Head of caudate nucleus (tissue), 42 donors: ENCODE measurements around the gene MGAT4A.
A peak's percentile ranks its signal among the peaks of the same experiment; 100 is the strongest.
"Not testable (repeated sequence)": the region's sequence is repeated elsewhere in the genome, so short reads cannot be mapped to it uniquely, and the experiment has no call there.

ENCODE experiments used
- DNase-seq, 42 donors: peaks; one replicate each; pipeline versions ENCODE4 v3.0.0 to v3.0.0-alpha.2; 2020 to 2021; ENCODE audit warnings: mixed read lengths in 7 of 42
- intact Hi-C: fragments of 100-400 bp; cut with DNase I; formaldehyde crosslinking; loops from one replicate; pipeline ENCODE4 v1.15.0; 2022

The MGAT4A gene

GRCh38 chr2:98685930-98686887 lies 44.7 kb downstream of the MGAT4A start:
- no peak for DNase-seq
- intact Hi-C loops, result no loop called here

DNA sequence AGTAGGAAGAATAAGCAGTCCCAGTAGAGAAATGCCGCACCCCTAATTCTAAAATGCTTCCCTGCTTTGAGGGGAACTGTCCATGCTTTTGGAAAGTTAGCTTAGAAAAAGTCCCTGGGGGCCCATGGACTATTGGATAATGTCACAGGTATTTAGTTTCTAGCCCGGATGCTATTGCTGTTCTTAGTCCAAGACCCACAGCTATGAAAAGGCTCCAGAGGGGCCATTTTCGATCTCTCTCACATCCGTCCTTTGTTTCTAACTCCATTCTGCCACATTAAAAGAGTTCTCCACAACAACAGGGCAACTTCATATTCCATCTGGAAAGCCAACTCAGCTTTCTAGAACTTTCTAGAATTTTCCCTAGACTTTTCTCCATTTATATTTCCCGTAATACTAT lies 47.2 kb downstream of the MGAT4A start:
- DNase-seq, result no peak

GRCh38 chr2:98676742-98677141 lies 54.2 kb downstream of the MGAT4A start:
- intact Hi-C loops, result no loop called here
- no peak for DNase-seq

More for the DNA sequence above, 47.2 kb downstream of the MGAT4A start:
- intact Hi-C loops, result no loop called here

- intact Hi-C loops, result no loop called here
Measured at GRCh38 chr2:98674233-98674964, 56.5 kb downstream of the MGAT4A start.

GRCh38 chr2:98669675-98670074 lies 61.3 kb downstream of the MGAT4A start:
- intact Hi-C loops, result no loop called here
- DNase-seq, result no peak

More at GRCh38 chr2:98674233-98674964, 56.5 kb downstream of the MGAT4A start:
- DNase-seq, result no peak

GRCh38 chr2:98665677-98666076 lies 65.3 kb downstream of the MGAT4A start:
- no peak for DNase-seq
- intact Hi-C loops, result no loop called here

- intact Hi-C loops, result no loop called here
- peak in 1 of 42 donors; percentile 29 for DNase-seq
Measured at GRCh38 chr2:98664323-98664722, 66.6 kb downstream of the MGAT4A start.

DNA sequence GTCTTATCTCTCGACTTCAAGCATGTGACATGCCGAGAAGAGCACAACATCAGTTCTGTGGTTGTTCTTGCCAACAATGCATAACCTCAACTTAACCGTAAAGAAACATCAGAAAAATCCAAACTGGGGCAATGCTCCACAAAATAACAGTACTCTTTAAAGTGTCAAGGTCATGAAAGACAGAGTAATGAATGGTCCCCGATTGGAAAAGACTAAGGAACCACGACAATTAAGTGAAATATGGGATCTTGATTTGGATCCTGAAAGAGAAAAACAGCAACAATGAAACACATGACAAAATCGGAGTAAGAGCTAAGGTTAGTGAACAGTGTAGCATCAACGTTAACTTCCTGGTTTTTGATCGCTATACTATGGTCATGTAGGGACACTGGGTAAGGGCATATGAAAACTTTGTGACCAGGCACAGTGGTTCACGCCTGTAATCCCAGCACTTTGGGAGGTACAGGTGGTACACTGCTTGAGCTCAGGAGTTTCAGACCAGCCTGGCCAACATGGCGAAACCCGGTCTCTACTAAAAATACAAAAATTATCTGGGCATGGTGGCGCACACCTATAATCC lies 67.3 kb downstream of the MGAT4A start:
- intact Hi-C loops, result no loop called here
- no peak for DNase-seq

- not testable (repeated sequence) for DNase-seq
- intact Hi-C loops, result loop anchor here (10.0 kb wide), 1 partner anchor 65 kb away; no protein-coding TSS in a partner anchor
Measured at GRCh38 chr2:98659491-98659840, 71.5 kb downstream of the MGAT4A start.

DNA sequence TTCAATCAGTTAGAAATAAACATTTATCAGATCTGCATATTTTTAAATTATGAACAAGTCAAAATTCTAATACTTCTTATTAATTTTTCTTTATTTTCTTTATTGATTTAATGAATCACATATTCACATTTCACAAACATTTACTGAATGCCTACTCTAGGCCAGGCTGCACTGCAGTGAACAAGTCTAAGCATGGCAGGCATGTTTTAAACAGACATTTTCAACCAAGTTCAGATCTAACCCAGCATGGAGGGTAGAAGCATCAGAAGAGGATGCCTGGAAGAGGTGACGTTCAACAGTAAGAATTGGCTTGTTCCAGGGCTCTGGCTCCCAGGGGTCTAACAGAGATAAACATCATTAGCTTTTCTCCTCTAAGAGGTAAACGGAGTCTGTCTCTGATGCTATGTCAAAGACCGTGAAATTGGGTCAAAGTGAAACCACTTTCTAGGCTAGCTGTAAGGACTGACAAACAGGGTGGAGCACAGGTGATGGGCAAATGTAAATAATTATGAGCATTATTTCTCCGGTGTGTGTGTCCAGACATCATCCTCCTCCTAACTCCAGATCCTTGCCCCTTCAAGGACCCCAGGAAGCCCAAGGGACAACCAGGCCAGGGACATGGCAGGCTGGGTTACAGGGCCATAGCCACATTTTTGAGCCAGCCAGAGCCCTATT lies 72.0 kb downstream of the MGAT4A start:
- no peak for DNase-seq
- intact Hi-C loops, result loop anchor here (10.0 kb wide), 1 partner anchor 66 kb away; no protein-coding TSS in a partner anchor

GRCh38 chr2:98656800-98657199 lies 74.1 kb downstream of the MGAT4A start:
- no peak for DNase-seq
- intact Hi-C loops, result loop anchor here (10.0 kb wide), 1 partner anchor 68 kb away; no protein-coding TSS in a partner anchor

- no peak for DNase-seq
- intact Hi-C loops, result loop anchor here (10.0 kb wide), 1 partner anchor 70 kb away; no protein-coding TSS in a partner anchor
Measured at GRCh38 chr2:98654699-98655495, 76.0 kb downstream of the MGAT4A start.

DNA sequence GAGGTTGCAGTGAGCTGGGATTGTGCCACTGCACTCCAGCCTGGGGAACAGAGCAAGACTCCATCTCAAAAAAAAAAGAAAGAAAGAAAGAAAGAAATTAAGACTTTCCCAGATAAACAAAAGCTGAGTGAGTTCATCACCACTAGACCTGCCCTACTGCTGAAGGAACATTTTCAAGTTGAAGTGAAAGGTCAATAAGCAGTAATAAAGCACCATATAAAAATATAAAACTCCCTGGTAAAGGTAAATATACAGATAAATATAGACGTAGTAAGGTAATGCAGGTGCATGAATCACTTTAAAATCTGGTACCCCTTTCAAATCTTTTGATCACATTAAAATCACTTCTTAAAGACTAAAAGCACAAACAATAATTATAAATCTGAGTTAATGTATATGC lies 79.9 kb downstream of the MGAT4A start:
- no peak for DNase-seq
- intact Hi-C loops, result loop anchor here (10.0 kb wide), 1 partner anchor 74 kb away; no protein-coding TSS in a partner anchor

DNA sequence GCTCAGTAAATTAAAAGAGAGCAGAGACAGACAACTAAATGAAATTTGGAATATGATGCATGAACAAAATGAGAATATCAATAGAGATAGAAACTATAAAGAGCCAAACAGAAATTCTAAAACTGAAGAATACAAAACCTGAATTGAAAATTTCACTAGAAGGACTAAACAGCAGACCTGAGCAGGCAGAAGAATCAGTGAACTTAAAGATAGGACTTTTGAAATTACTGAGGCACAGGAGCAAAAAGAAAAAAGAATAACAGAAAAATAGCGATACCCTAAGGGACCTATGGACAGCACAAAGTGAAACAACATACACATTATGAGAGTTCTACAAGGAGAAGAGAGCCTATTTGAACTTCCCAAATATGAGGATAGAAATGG lies 80.9 kb downstream of the MGAT4A start:
- DNase-seq, result no peak
- intact Hi-C loops, result loop anchor here (2.0 to 10.0 kb wide), 2 partner anchors 75 to 189 kb away; no protein-coding TSS in a partner anchor

DNA sequence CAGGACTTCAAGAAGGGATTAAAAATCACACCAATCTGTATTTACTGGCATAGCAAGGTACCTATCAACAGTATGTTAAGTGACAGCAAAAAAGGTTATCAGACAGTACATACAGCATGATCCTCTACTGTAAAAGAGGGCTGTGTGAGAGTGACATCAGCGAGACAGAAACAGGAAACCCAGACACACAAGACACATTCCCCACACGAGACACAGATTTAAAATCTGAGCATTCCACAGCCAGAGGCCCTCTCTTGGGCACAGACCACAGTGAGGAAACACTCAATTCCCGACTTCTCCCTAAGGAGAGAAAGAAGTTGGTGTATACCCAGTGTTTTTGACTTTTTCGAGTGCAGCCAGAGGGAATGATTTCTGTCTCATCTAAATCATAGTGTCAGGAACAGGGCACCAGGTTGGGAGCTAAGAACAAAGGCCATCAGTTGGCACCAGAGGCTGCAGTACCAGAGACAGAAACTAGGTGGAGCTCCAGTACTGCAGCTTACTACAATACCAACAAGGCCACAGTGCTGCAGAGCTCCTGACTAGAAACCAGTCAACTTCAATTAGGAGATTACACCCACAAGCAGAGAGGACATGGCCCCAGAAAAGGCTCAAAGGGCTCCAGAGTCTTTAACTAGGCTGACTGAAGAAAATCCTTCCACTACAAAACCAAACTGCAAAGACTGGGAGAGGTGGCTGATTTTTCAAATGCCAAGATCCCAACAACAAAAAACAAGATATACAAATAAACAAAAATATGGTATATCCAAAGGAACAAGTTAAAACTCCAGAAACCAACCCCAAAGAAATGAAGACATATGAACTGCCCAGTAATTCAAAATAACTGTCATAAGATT lies 81.6 kb downstream of the MGAT4A start:
- intact Hi-C loops, result loop anchor here (2.0 kb wide), 1 partner anchor 189 kb away; no protein-coding TSS in a partner anchor

DNA sequence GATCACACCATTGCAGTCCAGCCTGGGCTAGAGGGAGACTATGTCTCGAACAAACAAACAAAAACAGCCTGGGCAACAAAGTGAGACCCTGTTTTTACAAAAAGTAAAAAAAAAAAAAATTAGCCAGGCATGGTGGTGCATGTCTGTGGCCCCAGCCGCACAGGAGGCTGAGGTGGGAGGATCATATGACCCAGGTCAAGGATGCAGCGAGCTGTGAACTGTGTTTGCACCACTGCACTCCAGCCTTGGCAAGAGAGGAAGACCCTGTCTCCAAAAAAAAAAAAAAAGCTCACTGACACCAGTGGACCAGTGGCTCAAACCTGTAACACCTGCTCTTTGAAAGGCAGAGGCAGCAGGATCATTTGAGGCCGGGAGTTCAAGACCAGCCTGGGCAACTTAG lies 82.5 kb downstream of the MGAT4A start:
- no peak for DNase-seq
- intact Hi-C loops, result loop anchor here (2.0 kb wide), 1 partner anchor 190 kb away; no protein-coding TSS in a partner anchor

More for the DNA sequence above, 81.6 kb downstream of the MGAT4A start:
- DNase-seq, result peak; percentile 47 to 95 (median 87)

- intact Hi-C loops, result loop anchor here (2.0 kb wide), 1 partner anchor 191 kb away; no protein-coding TSS in a partner anchor
- no peak for DNase-seq
Measured at GRCh38 chr2:98647636-98648035, 83.3 kb downstream of the MGAT4A start.
